HepG2 (cell line): ENCODE measurements around the gene CMPK1.

Source experiments
- NR2C2 ChIP-seq: sonication (generic); formaldehyde crosslinking; IDR thresholded peaks from 2 replicates; pipeline ENCODE4 v1.4.0; 2020; ENCODE audit warnings: missing genetic modification reagents, mild to moderate bottlenecking, moderate library complexity, borderline replicate concordance
- SRF ChIP-seq: IDR thresholded peaks from 2 replicates; pipeline ENCODE4 v1.6.1; 2011; ENCODE audit warnings: mild to moderate bottlenecking, low read depth, low read length, moderate library complexity
- TF ChIP-seq, protein P1 (sequence below): sonication (generic); formaldehyde crosslinking; IDR thresholded peaks from 2 replicates; pipeline ENCODE4 v1.5.0; 2020; ENCODE audit warnings: mild to moderate bottlenecking, missing genetic modification reagents, moderate library complexity

- TF ChIP-seq NR2C2 (CRISPR knock-in tag) (no peak), SRF (no peak)
- TF ChIP-seq, protein P1, sequence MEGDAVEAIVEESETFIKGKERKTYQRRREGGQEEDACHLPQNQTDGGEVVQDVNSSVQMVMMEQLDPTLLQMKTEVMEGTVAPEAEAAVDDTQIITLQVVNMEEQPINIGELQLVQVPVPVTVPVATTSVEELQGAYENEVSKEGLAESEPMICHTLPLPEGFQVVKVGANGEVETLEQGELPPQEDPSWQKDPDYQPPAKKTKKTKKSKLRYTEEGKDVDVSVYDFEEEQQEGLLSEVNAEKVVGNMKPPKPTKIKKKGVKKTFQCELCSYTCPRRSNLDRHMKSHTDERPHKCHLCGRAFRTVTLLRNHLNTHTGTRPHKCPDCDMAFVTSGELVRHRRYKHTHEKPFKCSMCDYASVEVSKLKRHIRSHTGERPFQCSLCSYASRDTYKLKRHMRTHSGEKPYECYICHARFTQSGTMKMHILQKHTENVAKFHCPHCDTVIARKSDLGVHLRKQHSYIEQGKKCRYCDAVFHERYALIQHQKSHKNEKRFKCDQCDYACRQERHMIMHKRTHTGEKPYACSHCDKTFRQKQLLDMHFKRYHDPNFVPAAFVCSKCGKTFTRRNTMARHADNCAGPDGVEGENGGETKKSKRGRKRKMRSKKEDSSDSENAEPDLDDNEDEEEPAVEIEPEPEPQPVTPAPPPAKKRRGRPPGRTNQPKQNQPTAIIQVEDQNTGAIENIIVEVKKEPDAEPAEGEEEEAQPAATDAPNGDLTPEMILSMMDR (CRISPR knock-in tag): no peak
These were observed 69.0 kb downstream of the CMPK1 start for GRCh38 chr1:47402591-47402990.
